ENCODE results near the gene SLC14A1.

SLC14A1 gene

DNA sequence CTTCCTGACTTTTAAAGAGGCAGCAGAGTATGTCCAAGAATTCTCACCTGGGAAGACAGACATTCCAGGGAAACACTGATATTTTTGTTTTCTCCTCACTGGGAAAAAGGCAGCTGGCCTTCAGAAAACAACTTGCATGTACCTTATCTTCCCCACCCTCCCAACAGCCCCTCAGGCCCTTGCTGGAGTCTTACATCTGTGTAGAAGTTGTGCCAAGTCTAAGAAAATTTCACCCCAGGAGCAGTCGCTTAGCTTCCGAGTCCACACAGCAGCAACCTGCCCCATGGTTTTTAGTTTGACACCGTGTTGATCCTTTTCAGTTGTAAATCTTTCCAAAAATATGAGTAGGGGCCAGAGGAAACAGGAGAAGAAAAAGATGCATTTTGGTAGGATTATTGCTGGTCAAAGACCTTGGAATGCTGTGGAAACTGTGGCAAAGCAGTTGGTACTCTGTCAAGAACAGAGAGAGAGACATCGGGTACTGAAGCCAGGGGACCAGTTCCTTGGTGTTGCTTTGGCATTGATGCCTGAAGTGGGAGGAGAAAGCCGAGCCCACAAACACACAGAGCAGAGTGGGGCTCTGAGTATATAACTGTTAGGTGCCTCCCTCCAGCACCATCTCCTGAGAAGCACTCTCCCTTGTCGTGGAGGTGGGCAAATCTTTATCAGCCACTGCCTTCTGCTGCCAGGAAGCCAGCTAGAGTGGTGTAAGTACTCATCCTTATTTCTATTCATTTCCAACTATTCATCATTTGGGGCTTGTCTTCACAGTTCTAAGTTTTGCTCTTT lies at the start of gene SLC14A1:
TSS of gene SLC14A1 (plus strand) at position 615 of the 789 bp plus-strand sequence. CDS start 6,140 bp downstream, outside the sequence.
- no peak for DNase-seq (ENCODE audit: low read depth)

DNA sequence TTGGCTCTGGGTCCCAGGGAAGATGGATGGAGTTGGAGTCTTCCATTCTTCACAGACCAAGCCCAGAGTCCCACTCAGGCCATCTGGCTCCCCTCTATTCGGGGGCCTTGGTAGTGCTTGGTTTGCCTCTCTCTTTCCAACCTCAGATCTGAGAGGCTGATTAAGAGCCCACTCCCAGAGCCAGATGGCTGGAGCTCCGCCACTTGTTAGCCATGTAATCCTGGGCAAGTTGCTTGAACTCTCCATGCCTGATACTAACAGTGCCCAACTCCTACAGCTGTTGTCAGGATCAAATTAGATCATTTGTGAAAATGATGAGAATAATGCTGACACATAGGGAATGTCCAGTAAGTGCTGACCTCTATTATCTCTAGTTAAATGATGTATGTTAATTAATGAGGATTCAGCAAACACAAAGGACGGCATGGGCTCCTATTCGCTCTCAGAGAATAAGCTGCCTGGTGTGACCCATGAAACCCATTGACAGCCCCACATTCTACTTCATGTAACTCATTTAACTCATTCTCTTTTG lies 46.6 kb upstream of the SLC14A1 start:
- no peak for DNase-seq (ENCODE audit: low read depth)

DNA sequence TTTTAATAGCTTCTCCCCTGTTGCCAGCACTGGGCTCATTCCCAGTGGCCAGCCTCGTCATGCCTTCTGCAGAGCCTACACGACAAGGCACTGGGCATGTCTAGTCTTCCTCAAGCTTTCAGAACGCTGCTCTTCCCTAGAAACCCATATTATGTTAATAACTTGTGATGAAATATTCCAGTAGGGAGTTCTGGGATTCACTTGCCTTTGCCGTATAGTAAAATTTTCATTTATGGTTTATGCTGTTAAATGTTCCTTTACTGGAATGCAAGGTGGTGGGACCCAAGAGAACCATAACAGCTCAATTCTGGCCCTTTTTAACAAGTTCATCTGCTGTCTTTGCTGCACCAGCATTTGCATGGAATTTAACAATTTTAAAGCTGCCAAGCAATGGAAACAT lies 45.5 kb upstream of the SLC14A1 start:
- no peak for DNase-seq (ENCODE audit: low read depth)

DNA sequence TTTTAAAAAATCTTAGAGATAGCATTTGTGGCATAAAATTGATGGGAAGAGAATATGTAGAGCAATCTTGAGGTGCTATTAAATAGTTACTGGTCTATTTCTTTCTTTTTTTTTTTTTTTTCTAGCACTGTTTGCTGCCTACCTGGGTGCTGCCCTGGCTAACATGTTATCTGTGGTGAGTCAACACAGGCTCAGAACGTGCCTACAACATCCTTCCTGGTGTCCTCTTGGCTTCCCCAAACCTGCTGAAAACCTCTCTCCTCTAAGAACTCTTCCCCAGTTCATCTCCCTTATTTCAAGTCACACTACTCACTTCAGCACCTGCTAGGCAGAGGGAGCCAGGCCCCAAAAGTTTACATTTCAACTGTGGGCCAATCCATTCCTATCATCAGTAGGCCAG lies 45.1 kb upstream of the SLC14A1 start:
- peak; percentile 25 for DNase-seq (ENCODE audit: low read depth)

DNA sequence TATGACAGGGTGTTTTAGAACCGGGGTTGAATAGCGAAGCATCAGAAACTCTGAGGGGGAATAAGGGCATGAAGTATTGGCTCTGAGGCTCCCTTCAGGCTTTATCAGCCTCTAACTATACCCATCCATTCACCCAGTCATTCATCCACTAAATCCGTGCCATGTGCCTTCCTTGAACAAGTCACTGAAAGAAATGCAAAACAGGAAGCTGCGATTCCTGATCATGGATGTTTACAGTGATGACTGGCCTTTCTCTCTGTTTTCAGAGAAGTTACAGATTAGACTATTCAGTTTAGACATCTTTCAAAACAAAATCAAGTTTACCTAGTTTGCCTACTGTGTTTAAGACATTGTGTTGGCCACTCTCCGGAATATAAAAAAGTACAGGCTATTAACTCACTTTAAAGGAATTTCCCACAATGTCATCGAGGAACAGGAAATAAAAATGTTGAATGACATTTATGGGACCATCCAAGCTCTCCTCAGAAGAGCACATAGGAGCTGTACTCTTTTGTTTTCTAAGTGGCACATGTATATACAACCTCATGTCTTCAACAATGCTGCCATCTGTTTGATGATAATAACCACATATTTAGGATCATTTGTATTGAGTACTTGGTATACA lies 43.8 kb upstream of the SLC14A1 start:
- DNase-seq (ENCODE audit: low read depth): peak; percentile 65

DNA sequence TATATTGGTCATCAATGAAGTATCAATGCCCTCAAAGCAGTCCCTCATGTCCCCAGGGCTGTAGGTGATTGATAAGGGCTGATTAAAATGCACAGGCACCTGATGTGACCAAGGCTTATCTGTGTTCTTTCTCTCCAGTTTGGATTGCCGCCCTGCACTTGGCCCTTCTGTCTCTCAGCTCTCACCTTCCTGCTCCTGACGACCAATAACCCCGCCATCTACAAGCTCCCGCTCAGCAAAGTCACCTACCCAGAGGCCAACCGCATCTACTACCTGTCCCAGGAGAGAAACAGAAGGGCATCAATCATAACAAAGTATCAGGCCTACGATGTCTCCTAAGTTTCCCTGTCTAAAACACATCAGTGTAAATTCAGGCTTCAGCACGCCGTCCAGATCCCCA lies 41.8 kb upstream of the SLC14A1 start:
- no peak for DNase-seq (ENCODE audit: low read depth)

DNA sequence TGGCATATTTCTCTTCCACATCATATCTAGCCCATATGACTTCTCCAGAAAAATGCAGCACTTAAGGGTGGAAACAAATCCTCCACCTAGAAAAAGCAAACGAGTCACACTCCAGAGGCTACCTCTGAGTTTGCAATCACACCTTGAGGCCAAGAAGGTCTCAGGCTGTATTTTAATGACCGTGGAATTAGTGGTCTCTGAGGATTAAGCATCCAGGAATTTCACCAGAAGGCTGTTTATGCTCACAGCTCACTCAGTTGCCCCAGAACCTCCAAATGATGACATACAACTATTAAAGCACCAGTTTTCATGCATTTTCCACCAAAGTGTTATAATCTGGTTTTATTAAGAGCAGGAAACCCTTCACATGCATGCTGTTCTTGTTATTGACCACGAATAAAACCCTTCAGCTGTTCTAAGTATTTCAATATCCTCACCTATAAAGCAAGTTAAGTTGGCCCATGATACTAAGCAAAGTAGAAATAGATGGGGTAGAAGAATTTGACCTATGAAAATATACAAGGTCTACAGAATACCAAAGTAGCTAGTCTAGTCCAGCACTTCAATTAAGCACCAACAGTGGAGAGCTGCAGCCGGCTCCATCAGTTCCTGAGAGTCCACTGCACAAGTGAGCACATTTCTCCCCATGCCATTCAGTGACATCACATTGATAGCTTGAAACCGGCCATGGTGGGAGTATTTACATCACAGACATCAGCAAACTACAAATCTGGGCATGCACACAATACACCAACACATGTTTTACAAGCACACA lies 39.5 kb upstream of the SLC14A1 start:
- DNase-seq (ENCODE audit: low read depth): peak; percentile 90

DNA sequence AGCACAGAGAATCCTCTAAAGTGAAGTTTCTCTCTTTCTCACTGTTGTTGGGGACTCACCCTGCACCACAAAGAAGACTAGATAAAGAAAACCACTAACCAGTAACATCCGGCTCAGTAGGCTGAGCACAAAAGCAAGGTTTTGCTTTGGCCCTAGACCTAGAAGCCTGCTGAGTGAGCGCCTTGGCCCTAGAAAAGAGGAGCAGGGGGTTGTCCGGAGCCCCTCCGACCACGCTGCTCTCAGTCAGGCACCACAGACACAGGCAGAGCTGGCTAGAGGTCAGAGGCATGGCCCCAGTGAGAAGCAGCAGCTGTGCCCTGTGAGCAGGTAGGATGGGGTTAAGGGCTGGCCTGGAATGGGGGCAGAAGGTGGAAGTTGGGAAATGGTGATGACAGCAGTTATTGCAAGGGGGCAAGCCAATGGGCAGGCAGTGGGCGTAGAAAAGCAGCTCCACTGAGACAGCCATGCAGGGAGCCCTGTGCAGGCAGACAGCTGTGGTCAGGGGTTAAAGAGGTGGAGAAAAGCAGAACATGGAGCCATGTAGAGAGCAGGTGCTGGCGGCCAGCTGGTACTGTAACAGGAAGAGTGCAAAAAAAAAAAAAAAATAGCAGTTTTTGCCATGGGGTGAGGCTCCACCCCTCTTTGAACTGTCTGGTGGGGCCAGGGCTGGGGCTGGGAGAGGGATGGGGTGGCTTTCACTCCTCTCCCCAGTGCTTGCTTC lies 36.9 kb upstream of the SLC14A1 start:
- no peak for DNase-seq (ENCODE audit: low read depth)

DNA sequence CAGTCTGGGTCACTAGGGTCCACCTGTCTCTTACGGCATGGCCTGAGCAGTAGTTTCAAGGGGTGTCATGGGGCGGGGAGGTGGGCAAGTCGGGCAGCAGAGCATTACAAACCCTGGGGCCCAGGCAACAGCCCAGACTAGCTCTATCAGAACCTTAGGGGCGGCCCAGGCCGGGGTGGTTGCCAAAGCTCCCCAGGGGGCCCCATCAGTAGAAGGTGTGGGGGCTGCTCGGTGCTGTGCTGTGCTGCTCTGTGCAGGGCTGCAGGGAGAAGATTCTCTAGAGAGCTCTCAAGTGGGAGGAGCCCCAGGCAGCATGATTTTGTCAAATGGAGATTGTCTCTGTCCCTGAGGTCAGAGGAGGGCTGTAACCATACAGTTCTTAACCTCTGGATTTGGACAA lies 36.4 kb upstream of the SLC14A1 start:
- DNase-seq (ENCODE audit: low read depth): no peak

DNA sequence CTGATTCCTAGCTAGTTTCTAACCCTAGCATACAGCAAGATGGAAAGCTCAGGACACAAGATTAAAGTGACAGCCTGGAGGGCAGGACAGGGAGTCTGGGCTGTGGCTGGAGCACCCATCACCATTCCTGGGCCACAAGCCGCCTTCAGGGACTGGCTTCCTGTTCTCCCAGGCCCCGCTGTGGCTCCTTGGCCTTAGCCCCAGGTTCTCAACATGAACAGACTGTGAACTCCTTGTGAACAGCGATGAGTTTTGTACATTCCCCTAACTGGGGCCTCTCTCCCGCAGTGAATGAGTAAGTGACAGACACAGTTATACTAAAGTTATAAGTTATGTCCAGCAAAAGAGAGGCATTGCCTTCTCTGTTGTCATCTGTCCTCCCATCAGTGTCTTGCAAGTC lies 35.9 kb upstream of the SLC14A1 start:
- peak; percentile 49 for DNase-seq (ENCODE audit: low read depth)

DNA sequence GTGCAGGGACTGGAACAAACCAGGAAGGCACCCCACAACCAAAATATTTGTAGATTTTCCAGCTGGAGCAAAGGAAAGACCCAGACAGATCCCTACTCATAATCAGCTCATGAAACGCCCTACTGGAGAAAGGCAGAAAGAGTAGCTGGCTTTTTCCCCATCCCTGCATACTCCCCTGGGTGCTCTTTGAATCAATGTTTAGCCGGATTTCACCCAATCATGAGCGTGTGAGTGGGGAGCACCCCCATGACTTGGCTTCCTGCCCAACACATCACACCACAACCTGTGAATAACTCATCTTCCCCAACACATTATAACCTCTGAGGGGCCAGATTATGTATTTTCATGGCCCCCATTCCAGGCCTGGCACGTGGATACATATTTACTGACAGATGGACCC lies 35.1 kb upstream of the SLC14A1 start:
- no peak for DNase-seq (ENCODE audit: low read depth)

DNA sequence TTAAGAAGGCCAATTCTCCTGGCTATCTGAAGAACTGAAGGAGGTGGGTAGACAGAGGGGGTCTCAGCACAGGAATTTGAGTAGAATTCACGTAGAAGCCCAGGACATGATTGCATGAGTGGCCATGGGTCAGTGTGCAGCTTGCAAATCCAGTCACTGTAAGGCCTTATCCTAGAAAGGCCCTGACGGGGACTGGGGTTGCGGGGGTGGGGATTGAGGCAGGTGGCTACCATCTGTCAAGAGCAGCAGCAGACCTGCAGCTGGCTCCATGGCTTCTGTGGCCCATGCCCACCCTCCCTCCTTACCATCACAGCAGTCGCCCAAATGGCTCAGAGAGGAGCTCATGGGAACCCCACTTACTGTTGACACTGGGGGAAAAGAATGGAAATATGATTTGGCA lies 34.6 kb upstream of the SLC14A1 start:
- DNase-seq (ENCODE audit: low read depth): no peak

DNA sequence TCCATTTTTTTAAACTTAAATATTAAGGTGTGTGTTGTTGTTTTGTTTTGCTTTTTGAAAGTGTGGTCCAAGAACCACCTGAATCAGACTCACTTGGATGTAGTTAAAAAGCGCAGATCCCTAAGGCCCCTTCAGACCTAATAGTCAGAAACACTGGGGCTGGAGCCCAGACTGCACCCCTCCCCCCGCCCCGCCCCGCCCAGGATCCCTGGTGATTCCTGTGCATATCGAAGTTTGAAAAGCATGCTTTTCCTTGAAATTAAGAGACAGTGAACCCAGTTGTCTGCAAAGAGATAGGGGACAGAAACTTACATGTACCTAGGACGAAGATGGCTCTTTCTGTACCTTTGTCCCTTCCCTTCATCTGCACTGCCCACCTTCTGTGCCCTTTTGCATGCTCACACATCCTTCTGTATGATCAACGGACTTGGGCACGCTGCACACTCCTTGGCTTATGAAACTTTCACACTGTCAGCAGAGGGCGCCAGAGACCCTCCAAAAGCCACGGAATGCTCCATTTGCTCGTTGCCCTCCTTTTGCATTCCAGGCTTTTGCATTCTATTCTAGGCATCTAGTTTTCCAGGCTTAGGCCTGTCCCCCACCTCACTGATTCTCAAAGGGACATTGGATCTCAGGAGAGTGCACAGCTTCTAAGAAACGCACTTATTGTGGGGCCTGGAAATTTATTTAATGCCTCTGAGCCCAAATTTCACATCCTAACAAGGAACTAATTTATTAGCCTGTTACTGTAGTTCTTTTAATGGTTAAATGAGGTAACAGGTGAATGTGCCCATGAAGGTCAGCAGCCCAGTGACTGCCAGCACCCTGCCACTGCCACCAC lies 32.8 kb upstream of the SLC14A1 start:
- peak; percentile 81 for DNase-seq (ENCODE audit: low read depth)

DNA sequence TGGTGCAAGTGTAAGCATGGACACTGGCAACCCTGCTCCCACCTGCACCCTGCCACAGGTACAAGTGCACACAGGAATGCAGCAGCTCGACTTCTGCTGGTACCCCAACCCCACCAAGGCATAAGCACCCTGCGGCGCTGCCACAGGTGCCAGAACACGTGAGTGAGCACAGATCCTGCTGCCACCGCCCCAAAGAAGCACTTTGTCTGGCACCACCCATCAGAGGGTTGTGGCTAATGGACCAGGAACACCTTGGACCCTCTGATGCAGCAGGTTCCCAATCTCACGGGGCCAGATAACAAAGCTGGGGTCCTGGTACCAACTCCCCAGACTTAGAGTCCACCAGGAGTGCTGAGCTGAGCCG lies 32.2 kb upstream of the SLC14A1 start:
- DNase-seq (ENCODE audit: low read depth): no peak

DNA sequence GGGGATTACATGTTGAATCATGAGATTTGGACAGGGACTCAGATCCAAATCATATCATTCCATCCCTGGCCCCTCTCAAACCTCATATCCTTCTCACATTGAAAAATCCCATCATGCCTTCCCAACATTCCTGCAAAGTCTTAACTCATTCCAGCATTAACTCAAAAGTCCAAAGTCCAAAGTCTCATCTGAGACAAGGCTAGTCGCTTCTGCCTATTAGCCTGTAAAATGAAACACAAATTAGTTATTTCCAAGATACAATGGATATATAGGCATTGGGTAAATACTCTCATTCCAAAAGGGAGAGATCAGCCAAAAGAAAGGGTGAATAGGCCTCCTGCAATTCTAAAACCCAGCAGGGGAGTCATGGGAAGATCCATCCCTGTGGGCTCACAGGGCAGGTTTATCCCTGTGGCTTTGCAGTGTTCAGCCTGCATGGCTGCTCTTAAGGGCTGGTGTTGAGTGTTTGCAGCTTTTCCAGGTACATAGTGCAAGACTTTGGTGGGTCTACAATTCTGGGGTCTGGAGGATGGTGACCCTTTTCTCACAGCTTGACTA lies 21.2 kb upstream of the SLC14A1 start:
- no peak for DNase-seq (ENCODE audit: low read depth)

DNA sequence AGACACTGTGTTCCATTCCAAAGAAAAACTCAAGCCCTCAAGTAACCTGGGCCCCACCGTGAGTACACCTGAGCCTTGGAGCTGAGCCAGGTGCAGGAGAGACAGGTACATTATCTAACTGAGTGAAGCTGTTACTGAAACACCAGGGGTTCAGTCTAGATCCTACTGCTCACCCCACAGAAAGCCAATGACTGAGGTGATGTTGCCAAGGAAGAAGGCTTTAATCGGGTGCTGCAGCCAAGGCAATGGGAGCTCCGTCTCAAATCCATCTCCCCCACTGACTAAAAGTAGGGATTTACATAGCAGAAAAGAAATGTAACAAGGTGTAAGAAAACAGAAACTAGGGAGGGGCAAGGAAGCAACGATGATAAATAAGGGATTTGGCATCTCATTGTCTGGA lies 15.2 kb upstream of the SLC14A1 start:
- no peak for DNase-seq (ENCODE audit: low read depth)

DNA sequence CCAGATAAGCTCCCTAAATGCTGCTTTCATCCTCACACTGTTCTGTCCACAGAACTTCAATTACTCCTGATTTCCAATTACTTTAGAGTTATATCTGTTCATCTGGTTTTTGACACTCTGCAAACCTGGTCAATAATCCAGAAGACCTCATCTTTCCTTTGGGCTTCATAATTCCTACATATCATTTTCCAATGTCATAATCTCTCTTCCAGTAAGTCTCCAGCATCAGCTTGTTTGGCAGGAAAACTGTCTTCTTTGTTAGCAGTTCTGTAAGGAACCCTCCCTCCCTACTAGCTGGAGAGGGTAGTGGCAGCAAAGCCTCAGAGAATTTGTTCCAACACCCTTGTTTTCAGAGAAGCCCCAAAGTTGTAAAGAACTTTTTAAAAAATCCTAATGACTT lies 11.9 kb upstream of the SLC14A1 start:
- DNase-seq (ENCODE audit: low read depth): no peak

DNA sequence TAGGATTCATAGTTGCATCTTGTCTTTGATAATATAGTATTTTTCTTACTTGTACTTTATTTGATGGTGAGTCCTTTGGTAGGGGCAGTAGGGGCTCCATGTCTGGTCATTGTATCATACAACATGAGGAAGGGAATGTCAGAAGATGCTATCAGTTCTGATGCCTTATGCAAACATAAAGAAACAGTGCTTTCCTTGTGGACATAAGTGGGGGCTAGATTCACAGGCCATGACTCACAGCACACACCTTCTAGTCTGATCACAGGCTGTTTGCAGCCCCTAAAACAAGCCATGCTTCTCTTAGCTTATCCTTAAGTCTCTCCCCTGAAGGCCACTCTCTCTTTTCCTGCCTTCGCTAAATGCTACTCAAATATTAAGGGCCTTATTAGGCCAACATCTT lies 10.7 kb upstream of the SLC14A1 start:
- DNase-seq (ENCODE audit: low read depth): no peak

DNA sequence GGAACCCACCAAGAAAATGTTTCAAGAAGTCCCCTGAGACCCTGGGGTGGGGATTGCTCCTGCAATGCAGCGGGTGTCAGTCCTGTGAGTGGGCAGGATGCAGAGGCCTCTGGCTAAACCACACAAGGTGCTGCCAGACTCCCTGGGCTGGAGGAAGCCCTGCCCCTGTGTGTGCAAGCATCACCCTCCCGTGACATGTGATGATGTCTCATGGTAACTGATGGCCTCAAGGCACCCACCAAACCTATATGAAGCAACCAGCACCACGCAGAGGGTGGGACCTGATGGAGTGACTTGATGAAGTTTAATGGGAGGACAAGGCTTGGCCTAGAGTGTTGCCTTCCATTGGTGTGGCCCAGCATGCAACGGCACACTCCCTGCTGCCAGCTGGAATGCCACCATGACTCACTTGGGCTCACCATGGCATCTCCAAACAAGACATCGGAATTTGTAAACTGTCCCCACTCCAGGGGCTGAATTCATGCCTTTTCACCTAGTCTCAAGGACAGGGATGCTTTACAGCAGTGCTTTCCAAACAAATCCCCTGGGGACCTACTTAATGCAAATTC lies 8.7 kb upstream of the SLC14A1 start:
- peak; percentile 27 for DNase-seq (ENCODE audit: low read depth)

DNA sequence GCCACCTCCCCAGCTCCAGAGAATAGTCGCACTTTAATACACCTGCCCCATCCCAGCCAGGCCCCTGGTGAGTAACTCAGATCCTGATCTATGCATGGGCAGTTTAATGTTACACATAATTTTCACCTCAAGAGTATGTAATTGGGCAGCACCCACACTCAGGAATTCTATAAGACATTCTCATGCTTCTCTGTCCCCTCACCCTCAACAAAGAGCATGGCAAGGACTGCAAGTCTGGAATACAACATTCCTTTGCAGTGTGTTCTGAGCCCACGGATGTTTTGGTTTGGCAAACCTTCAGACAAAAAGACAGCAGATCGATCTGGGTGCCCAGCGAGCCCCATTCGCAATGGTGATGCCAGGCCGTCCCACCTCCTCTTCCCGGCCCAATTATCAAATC lies 4.9 kb upstream of the SLC14A1 start:
- peak; percentile 32 for DNase-seq (ENCODE audit: low read depth)

DNA sequence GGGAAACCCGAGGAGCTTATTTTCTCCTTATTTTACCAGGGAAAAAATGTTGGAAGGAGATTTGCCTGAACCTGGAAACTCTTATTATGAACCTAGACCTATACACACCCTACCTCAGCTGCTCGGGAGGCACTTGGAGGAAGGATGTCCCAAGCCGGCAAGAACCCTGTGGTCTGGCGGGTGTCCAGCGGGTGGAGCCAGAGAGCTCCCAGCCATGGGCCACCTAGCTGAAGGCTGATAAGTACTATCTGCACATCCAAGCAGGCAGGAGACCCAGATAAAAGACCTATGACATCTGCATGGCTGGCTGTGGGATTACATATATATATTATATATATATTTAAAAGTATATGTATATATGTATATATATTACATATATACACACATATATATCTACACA lies 1.1 kb upstream of the SLC14A1 start:
- DNase-seq (ENCODE audit: low read depth): peak; percentile 71
